ENCODE data around the gene SH3RF2. TPM values are rescaled to one million over a fixed set of nuclear protein-coding genes. Genes with fewer than 3 reads are reported as not detected.

SH3RF2 gene
- total and polyA plus RNA-seq, 2 donors, result 1.0 TPM

DNA sequence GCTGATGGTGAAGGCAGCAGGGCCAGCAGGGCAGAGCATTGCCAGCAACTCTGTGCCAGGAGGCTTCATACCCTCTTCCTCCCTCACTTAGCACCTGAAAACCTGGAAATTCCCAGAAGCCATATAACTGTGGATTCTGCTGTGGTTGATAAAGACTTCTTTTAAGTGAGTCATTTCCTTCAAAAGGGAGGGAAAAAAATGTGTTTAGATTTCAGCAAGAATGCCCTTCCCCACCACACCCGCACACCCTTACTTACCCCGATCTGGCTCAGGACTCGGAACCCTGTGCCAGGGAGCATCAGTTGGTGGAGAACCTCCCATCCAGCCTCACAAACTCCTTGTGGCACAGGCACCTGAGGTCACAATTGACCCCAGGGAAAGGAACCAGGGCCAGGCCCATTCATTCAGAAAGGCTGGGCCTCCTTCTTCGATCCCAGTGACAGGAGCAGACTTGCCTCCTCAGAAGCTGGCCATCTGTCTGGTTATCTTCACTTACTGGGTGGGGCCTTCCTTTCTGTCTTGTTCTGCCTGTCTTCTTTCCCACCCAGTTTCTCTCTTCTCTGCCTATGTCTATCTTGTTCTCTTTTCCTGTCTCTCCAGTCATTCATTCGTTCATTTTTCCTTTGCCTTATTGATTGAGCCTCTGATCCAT is 106.4 kb downstream of the SH3RF2 start:
- H3K27ac ChIP-seq (ENCODE audit: low read depth), result no peak overlapping the region
- DNase-seq (ENCODE audit: extremely low spot score), result no peak
- H3K4me3 ChIP-seq (ENCODE audit: low read depth, low read length), result no peak overlapping the region
- H3K4me1 ChIP-seq (ENCODE audit: insufficient read depth), result no peaks in the 10 kb centered on the region
- 78% methylated on average over 5 of the region's 5 CpGs for WGBS
- no peaks in the 10 kb centered on the region for H3K36me3 ChIP-seq (ENCODE audit: insufficient read depth)

DNA sequence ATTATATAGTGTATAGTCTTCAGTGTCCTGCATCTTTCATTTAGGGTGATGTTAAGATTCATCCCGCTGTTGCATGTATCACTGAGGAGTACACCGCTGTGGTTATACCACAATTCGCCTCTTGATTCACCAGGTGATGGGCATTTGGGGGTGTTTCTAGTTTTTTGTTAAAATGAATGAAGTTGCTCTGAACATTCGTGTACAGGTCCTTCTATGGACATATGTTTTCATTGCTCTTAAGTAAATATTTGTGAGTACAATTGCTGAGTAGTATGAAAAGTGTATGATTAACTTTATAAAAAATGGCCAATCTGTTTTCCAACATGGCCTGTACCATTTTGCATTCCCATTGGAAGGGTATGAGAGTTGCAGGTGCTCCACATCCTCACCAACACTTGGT is 107.3 kb downstream of the SH3RF2 start:
- Histone ChIP-seq H3K4me3 (ENCODE audit: low read depth, low read length) (no peak overlapping the region), H3K27ac (ENCODE audit: low read depth) (no peak overlapping the region), H3K36me3 (ENCODE audit: insufficient read depth) (no peaks in the 10 kb centered on the region), H3K4me1 (ENCODE audit: insufficient read depth) (no peaks in the 10 kb centered on the region)
- 93% methylated on average over 4 of the region's 4 CpGs for WGBS
- no peak for DNase-seq (ENCODE audit: extremely low spot score)

DNA sequence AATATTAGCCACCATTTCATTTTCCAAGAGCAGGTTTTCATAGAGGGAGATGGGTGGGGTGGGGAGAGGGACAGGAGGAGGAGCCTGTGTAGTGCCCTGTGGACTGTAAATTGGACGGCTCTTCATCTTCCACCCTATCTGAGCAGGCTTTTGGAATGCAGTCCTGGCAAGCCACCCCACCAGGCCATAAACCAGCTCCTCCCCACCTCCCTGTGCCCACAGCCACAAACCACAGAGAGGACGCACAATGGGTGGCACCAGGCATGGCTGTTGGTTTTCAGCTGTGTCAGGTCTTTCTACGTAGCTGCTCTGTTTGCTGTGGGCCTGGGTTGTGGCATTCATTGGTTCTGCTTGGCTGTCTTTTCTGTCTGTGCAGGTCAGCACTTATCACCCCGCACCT is 111.0 kb downstream of the SH3RF2 start:
- no peak overlapping the region for H3K4me3 ChIP-seq (ENCODE audit: low read depth, low read length)
- no peak for DNase-seq (ENCODE audit: extremely low spot score)
- 71% methylated on average over 4 of the region's 4 CpGs for WGBS
- H3K36me3 ChIP-seq (ENCODE audit: insufficient read depth), result no peaks in the 10 kb centered on the region
- no peaks in the 10 kb centered on the region for H3K4me1 ChIP-seq (ENCODE audit: insufficient read depth)
- no peak overlapping the region for H3K27ac ChIP-seq (ENCODE audit: low read depth)

GRCh38 chr5:146048994-146049703 is 112.8 kb downstream of the SH3RF2 start:
- H3K36me3 ChIP-seq (ENCODE audit: insufficient read depth), result no peaks in the 10 kb centered on the region
- peak; percentile 36 for DNase-seq (ENCODE audit: extremely low spot score)
- no peak overlapping the region for H3K27ac ChIP-seq (ENCODE audit: low read depth)
- 70% methylated on average over 15 of the region's 15 CpGs for WGBS
- H3K4me3 ChIP-seq (ENCODE audit: low read depth, low read length), result no peak overlapping the region
- H3K4me1 ChIP-seq (ENCODE audit: insufficient read depth), result no peaks in the 10 kb centered on the region

- Histone ChIP-seq H3K4me3 (ENCODE audit: low read depth, low read length) (no peak overlapping the region), H3K27ac (ENCODE audit: low read depth) (no peak overlapping the region), H3K4me1 (ENCODE audit: insufficient read depth) (no peaks in the 10 kb centered on the region), H3K36me3 (ENCODE audit: insufficient read depth) (no peaks in the 10 kb centered on the region)
- WGBS, result 47% methylated on average over 3 of the region's 3 CpGs
- no peak for DNase-seq (ENCODE audit: extremely low spot score)
Measured at GRCh38 chr5:146049704-146050026, 113.3 kb downstream of the SH3RF2 start.

DNA sequence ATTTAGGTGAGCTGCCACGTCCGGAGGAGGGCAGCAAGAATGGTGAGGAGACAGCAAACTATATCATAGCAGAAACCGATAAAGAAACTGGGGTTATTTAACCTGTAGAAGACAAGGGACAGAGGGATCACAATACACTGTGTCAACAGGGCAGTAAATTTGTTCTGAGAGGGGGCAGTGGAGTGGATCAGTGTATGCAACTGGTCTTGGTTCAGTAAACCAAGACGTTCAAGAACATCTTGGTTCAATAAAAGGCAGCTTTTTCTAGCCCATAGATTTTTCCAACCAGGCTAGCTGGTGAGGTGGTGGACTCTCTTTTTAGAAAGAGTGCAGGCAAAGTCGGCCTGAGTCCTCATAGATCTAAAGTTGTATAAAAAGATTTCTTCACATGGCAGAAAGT is 113.7 kb downstream of the SH3RF2 start:
- no peak overlapping the region for H3K4me3 ChIP-seq (ENCODE audit: low read depth, low read length)
- WGBS, result 74% methylated on average over 5 of the region's 5 CpGs
- H3K27ac ChIP-seq (ENCODE audit: low read depth), result no peak overlapping the region
- H3K36me3 ChIP-seq (ENCODE audit: insufficient read depth), result no peaks in the 10 kb centered on the region
- no peaks in the 10 kb centered on the region for H3K4me1 ChIP-seq (ENCODE audit: insufficient read depth)
- DNase-seq (ENCODE audit: extremely low spot score), result no peak

GRCh38 chr5:146051678-146052077 is 115.3 kb downstream of the SH3RF2 start:
- no peak overlapping the region for H3K27ac ChIP-seq (ENCODE audit: low read depth)
- H3K4me3 ChIP-seq (ENCODE audit: low read depth, low read length), result no peak overlapping the region
- H3K36me3 ChIP-seq (ENCODE audit: insufficient read depth), result no peaks in the 10 kb centered on the region
- DNase-seq (ENCODE audit: extremely low spot score), result no peak
- H3K4me1 ChIP-seq (ENCODE audit: insufficient read depth), result no peaks in the 10 kb centered on the region
- WGBS, result 49% methylated on average over 3 of the region's 3 CpGs

DNA sequence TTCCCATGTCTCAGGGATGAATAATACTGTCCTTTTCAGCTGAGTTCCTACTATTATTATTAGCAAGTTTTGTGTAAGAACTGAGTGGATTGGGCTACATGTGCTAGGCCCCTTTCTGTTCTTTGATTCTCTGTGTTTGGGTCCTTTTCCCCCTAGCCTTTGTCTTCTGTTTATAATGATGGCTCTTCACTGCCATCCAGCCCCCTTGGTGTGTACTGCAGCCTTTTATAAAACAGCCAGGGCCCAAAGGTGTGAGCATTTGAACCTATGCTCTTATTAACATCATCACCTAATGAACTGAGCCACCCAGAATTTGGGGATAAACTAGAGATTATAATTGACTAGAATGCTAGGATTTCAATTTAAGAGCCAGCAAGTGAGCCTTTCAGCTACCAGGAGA is 116.4 kb downstream of the SH3RF2 start:
- Histone ChIP-seq H3K4me3 (ENCODE audit: low read depth, low read length) (no peak overlapping the region), H3K36me3 (ENCODE audit: insufficient read depth) (no peaks in the 10 kb centered on the region), H3K4me1 (ENCODE audit: insufficient read depth) (no peaks in the 10 kb centered on the region), H3K27ac (ENCODE audit: low read depth) (no peak overlapping the region)
- no peak for DNase-seq (ENCODE audit: extremely low spot score)

DNA sequence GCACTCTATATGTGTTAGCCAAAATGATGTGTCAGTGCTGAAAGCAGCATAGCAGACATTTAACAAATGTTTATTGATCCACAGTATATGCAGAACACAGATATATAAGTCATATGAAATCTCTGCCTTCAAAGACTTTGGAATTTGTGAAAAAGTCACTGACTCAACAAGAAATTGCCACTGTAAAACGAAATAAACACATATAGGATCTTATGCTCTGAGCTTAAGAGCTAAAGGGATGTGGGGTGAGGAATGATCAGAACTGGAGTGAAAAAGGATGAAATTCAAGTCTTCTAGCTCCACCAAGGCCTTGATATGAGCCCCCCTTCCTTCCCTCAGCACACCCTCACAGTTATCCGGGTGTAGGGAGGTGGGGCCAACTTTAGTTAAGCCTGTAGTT is 119.1 kb downstream of the SH3RF2 start:
- H3K4me3 ChIP-seq (ENCODE audit: low read depth, low read length), result no peak overlapping the region
- H3K27ac ChIP-seq (ENCODE audit: low read depth), result no peak overlapping the region
- H3K36me3 ChIP-seq (ENCODE audit: insufficient read depth), result no peaks in the 10 kb centered on the region
- no peak for DNase-seq (ENCODE audit: extremely low spot score)
- no peaks in the 10 kb centered on the region for H3K4me1 ChIP-seq (ENCODE audit: insufficient read depth)
- WGBS, result 56% methylated on average over 2 of the region's 2 CpGs

DNA sequence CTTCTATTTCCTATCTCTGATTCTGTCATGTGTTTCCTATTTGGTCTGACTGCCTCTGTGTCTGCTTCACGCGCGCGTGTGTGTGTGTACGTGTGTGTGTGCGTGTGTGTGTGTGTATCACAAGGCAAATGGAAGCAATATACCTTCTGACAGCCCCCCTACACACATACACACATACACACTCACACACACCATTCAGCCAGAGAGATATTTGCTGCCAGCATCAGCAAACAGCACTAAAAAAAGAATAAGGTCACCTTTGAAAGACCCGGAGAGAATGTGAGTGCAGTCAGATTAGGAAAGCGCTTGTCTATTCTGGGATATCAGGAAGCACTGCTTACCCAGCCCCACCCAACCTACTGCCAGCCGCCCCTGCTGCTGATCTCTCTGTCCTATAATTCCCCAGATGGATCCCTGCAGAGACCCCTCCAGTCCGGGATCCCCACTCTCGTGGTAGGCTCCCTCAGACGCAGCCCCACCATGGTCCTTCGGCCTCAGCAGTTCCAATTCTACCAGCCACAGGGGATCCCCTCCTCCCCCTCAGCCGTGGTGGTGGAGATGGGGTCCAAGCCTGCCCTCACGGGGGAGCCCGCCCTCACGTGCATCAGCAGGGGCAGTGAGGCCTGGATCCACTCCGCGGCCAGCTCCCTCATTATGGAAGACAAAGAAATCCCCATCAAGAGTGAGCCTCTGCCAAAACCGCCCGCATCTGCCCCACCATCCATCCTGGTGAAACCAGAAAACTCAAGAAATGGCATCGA is 123.3 kb downstream of the SH3RF2 start:
- no peak overlapping the region for H3K27ac ChIP-seq (ENCODE audit: low read depth)
- 67% methylated on average over 22 of the region's 22 CpGs for WGBS

DNA sequence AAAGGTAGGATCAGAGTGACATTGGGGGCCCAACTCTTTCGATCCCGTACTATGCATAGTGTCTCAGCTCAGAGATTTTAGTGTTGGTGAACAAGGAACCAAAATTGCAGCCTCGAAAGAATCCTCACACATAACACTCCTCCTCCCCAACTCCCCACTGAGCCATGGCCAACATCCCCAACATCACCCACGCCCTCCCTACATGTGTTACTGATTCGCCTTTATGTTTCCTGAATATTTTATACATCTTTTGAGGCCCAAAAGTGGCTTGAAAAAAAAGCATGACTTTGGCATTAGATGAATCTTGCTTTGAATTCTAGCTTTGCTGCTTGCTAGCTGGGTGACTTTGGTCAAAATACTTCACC is 123.8 kb downstream of the SH3RF2 start:
- 94% methylated on average over 5 of the region's 5 CpGs for WGBS
- DNase-seq (ENCODE audit: extremely low spot score), result no peak
- no peak overlapping the region for H3K27ac ChIP-seq (ENCODE audit: low read depth)

More for the DNA sequence above, 123.3 kb downstream of the SH3RF2 start:
- no peaks in the 10 kb centered on the region for H3K4me1 ChIP-seq (ENCODE audit: insufficient read depth)
- no peak overlapping the region for H3K4me3 ChIP-seq (ENCODE audit: low read depth, low read length)
- H3K36me3 ChIP-seq (ENCODE audit: insufficient read depth), result no peaks in the 10 kb centered on the region
- no peak for DNase-seq (ENCODE audit: extremely low spot score)

DNA sequence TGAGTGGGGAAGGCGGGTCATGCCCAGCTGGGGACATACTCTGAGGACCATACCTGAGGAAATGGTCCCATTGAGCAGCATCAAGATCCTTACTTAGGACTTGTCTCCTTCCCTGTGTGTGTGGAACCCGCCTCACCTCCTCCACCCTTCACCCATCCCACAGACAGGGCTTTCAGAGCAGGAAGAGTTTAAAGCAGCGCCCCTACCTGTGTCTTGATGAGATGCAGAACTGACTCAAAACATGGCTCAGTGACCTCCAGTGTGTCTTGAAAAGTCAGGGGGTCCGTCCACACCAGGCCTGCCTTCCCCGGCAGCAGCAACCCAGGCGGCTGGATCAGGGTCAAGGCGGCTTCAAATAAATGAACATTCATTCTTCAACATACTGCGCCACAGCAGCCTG is 130.6 kb downstream of the SH3RF2 start:
- Histone ChIP-seq H3K27ac (ENCODE audit: low read depth) (no peak overlapping the region), H3K36me3 (ENCODE audit: insufficient read depth) (no peaks in the 10 kb centered on the region), H3K4me3 (ENCODE audit: low read depth, low read length) (no peak overlapping the region), H3K4me1 (ENCODE audit: insufficient read depth) (no peaks in the 10 kb centered on the region)
- 84% methylated on average over 8 of the region's 8 CpGs for WGBS
- no peak for DNase-seq (ENCODE audit: extremely low spot score)

More for the DNA sequence above, 123.8 kb downstream of the SH3RF2 start:
- H3K4me3 ChIP-seq (ENCODE audit: low read depth, low read length), result no peak overlapping the region
- no peaks in the 10 kb centered on the region for H3K4me1 ChIP-seq (ENCODE audit: insufficient read depth)
- H3K36me3 ChIP-seq (ENCODE audit: insufficient read depth), result no peaks in the 10 kb centered on the region

DNA sequence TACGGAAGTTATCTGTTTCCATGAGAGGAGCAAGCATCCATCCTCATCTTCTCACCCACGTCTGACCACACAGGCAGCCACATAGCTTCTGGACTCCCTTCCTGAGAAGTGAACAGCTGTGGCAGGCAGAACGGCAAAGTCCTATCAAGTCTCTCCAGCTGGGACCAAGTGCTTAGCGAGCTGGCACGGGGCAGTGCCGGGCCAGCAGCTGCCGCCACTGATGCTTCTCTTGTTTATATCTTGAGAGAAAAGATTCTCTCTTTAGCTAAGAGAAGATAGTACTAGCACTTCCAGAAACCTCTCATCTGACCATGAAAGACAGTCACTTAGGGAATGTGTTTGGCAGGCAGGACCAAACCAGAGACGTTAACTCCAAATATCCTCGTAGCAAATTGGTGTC is 131.8 kb downstream of the SH3RF2 start:
- Histone ChIP-seq H3K4me3 (ENCODE audit: low read depth, low read length) (no peak overlapping the region), H3K27ac (ENCODE audit: low read depth) (no peak overlapping the region), H3K36me3 (ENCODE audit: insufficient read depth) (no peaks in the 10 kb centered on the region), H3K4me1 (ENCODE audit: insufficient read depth) (no peaks in the 10 kb centered on the region)
- 67% methylated on average over 9 of the region's 9 CpGs for WGBS
- no peak for DNase-seq (ENCODE audit: extremely low spot score)

Measured in urinary bladder (tissue), 4 donors.